H1 (cell line): ENCODE measurements around the gene NTRK2. TPM values are rescaled to one million over a fixed set of nuclear protein-coding genes. Genes with fewer than 3 reads are reported as not detected.

Experiments used
- CTCF ChIA-PET: fragments of 300-600 bp; sonication (Branson Sonifier 250); formaldehyde crosslinking; loops from one replicate; lab custom pipeline; 2021; ENCODE audit not compliant: partially characterized antibody; lab: Charles Lee
- POLR2A ChIA-PET: fragments of 300-600 bp; sonication (Branson Sonifier 250); formaldehyde crosslinking; loops from one replicate; lab custom pipeline; 2021; ENCODE audit warnings: inconsistent platforms; ENCODE audit not compliant: partially characterized antibody; lab: Charles Lee
- DNase-seq, 2 experiments: peaks; one replicate each; pipeline versions ENCODE4 v3.0.0 to v3.0.0-alpha.2; 2010 to 2022; ENCODE audit warnings: low spot score in 2 of 2, low read depth in 1 of 2, mixed read lengths in 1 of 2
- FAIRE-seq: peaks from 2 replicates; lab custom pipeline; 2011; peaks lifted over from hg19 to GRCh38; lab: Jason Lieb, UNC
- H2AFZ ChIP-seq: 2 replicates; pipeline ENCODE4 v1.8.1; 2012; ENCODE audit warnings: low read length, inconsistent platforms
- H2AK5ac ChIP-seq: 2 replicates; pipeline ENCODE4 v1.6.1; 2013; ENCODE audit warnings: low read depth, low read length
- H2BK120ac ChIP-seq: replicated peaks from 2 replicates; pipeline ENCODE3; 2013; ENCODE audit warnings: low read depth, low read length, inconsistent platforms
- H2BK12ac ChIP-seq: 2 replicates; pipeline ENCODE4 v1.6.1; 2013; ENCODE audit warnings: low read depth, low read length
- H2BK15ac ChIP-seq: 2 replicates; pipeline ENCODE4 v1.6.1; 2013; ENCODE audit warnings: low read length
- H2BK20ac ChIP-seq: 2 replicates; pipeline ENCODE4 v1.6.1; 2013; ENCODE audit warnings: low read length
- H2BK5ac ChIP-seq: 2 replicates; pipeline ENCODE4 v1.6.1; 2013; ENCODE audit warnings: low read depth, low read length
- H3K14ac ChIP-seq: 2 replicates; pipeline ENCODE4 v1.6.1; 2013; ENCODE audit warnings: inconsistent platforms; ENCODE audit not compliant: insufficient read length
- H3K18ac ChIP-seq: 2 replicates; pipeline ENCODE4 v1.6.1; 2013; ENCODE audit warnings: low read length; ENCODE audit errors: extremely low read depth
- H3K23ac ChIP-seq: 2 replicates; pipeline ENCODE4 v1.6.1; 2013; ENCODE audit warnings: inconsistent platforms; ENCODE audit not compliant: insufficient read length
- H3K23me2 ChIP-seq: 2 replicates; pipeline ENCODE4 v1.6.1; 2013; ENCODE audit warnings: low read depth, low read length
- H3K27ac ChIP-seq: 2 replicates; pipeline ENCODE4 v1.6.1; 2011; ENCODE audit warnings: low read depth, low read length, inconsistent platforms
- H3K27me3 ChIP-seq, 4 experiments: replicated peaks in 1 of 4; 1 replicate in 1 of 4; 2 replicates in 3 of 4; pipeline versions ENCODE4 v1.6.1 to v1.8.1; 2011 to 2013; ENCODE audit warnings: low read length in 3 of 4, mild to moderate bottlenecking in 3 of 4, inconsistent platforms in 2 of 4, mixed read lengths in 2 of 4, moderate library complexity in 1 of 4; ENCODE audit not compliant: control insufficient read depth in 3 of 4, insufficient read depth in 3 of 4; ENCODE audit errors: extremely low read depth in 1 of 4
- H3K36me3 ChIP-seq, 4 experiments: 2 replicates each; pipeline versions ENCODE4 v1.6.1 to v1.8.1; 2011 to 2013; ENCODE audit warnings: mild to moderate bottlenecking in 4 of 4, low read length in 3 of 4, moderate library complexity in 2 of 4, control low read depth in 1 of 4, inconsistent platforms in 1 of 4; ENCODE audit not compliant: insufficient read depth in 4 of 4, control insufficient read depth in 2 of 4
- H3K4ac ChIP-seq: replicated peaks from 2 replicates; pipeline ENCODE3; 2013; ENCODE audit warnings: low read length, low read depth, mixed read lengths, inconsistent platforms; ENCODE audit not compliant: insufficient read length
- H3K4me1 ChIP-seq, 4 experiments: replicated peaks in 1 of 4; 1 replicate in 1 of 4; 2 replicates in 3 of 4; pipeline versions ENCODE4 v1.6.1 to v1.8.1; 2011 to 2013; ENCODE audit warnings: low read length in 3 of 4, inconsistent platforms in 2 of 4, mixed read lengths in 1 of 4; ENCODE audit not compliant: insufficient read depth in 4 of 4, control insufficient read depth in 3 of 4
- H3K4me2 ChIP-seq, 2 experiments: 2 replicates each; pipeline versions ENCODE4 v1.6.1 to v1.8.1; 2011 to 2013; ENCODE audit warnings: low read depth in 2 of 2, low read length in 2 of 2, control low read depth in 1 of 2, inconsistent platforms in 1 of 2, mild to moderate bottlenecking in 1 of 2; ENCODE audit not compliant: insufficient read depth in 1 of 2
- H3K4me3 ChIP-seq, 4 experiments: fragments of 200-600, 300-600 bp in 1 of 4; sonication (generic), shearing (Covaris generic), sonication (Bioruptor Twin) in 1 of 4; 2 replicates each; pipeline versions ENCODE4 v1.5.1 to v1.8.1; 2011 to 2016; ENCODE audit warnings: low read length in 4 of 4, low read depth in 3 of 4, control low read depth in 2 of 4, inconsistent platforms in 2 of 4, mild to moderate bottlenecking in 2 of 4, mixed read lengths in 1 of 4, moderate library complexity in 1 of 4; ENCODE audit not compliant: insufficient read depth in 2 of 4; ENCODE audit errors: extremely low read depth in 1 of 4
- H3K56ac ChIP-seq: replicated peaks from 2 replicates; pipeline ENCODE3; 2013; ENCODE audit warnings: low read depth, mild to moderate bottlenecking, mixed read lengths, low read length, inconsistent platforms; ENCODE audit not compliant: insufficient read length
- H3K79me1 ChIP-seq: 2 replicates; pipeline ENCODE4 v1.6.1; 2013; ENCODE audit warnings: low read depth, low read length, control low read depth
- H3K79me2 ChIP-seq, 2 experiments: 2 replicates each; pipeline versions ENCODE4 v1.6.1 to v1.8.1; 2012 to 2013; ENCODE audit warnings: low read length in 2 of 2, mild to moderate bottlenecking in 2 of 2, inconsistent platforms in 1 of 2; ENCODE audit not compliant: insufficient read depth in 2 of 2, control insufficient read depth in 1 of 2
- H3K9ac ChIP-seq, 4 experiments: replicated peaks in 1 of 4; 1 replicate in 1 of 4; 2 replicates in 3 of 4; pipeline versions ENCODE4 v1.6.1 to v1.8.1; 2011 to 2013; ENCODE audit warnings: low read depth in 3 of 4, low read length in 3 of 4, control low read depth in 2 of 4, mild to moderate bottlenecking in 2 of 4, moderate library complexity in 2 of 4, inconsistent platforms in 1 of 4; ENCODE audit errors: extremely low read depth in 1 of 4
- H3K9me3 ChIP-seq, 2 experiments: 2 replicates each; pipeline versions ENCODE4 v1.6.1 to v1.8.1; 2012 to 2013; ENCODE audit warnings: mild to moderate bottlenecking in 2 of 2, moderate library complexity in 2 of 2, control low read depth in 1 of 2, inconsistent platforms in 1 of 2, low read depth in 1 of 2, low read length in 1 of 2, mixed read lengths in 1 of 2; ENCODE audit not compliant: insufficient read depth in 2 of 2
- H4K20me1 ChIP-seq, 2 experiments: replicated peaks in 1 of 2; 2 replicates each; pipeline versions ENCODE3 to v1.8.1; 2011 to 2013; ENCODE audit warnings: inconsistent platforms in 2 of 2, low read length in 2 of 2, mild to moderate bottlenecking in 1 of 2; ENCODE audit not compliant: insufficient read depth in 2 of 2, control insufficient read depth in 1 of 2
- H4K5ac ChIP-seq: 2 replicates; pipeline ENCODE4 v1.6.1; 2013; ENCODE audit warnings: low read length, low read depth, mixed read lengths, inconsistent platforms; ENCODE audit not compliant: insufficient read length
- H4K8ac ChIP-seq: 2 replicates; pipeline ENCODE4 v1.8.0; 2013; ENCODE audit warnings: mild to moderate bottlenecking, moderate library complexity, low read length, inconsistent platforms; ENCODE audit not compliant: insufficient read depth; ENCODE audit errors: extremely low read depth
- H4K91ac ChIP-seq: replicated peaks from 2 replicates; pipeline ENCODE3; 2013; ENCODE audit warnings: low read length, mixed read lengths, inconsistent platforms; ENCODE audit not compliant: insufficient read length
- WGBS, 2 experiments: shearing (Covaris generic) in 1 of 2; methylation state at CpG; one replicate each; pipeline versions ENCODE4 v1.1.6 to v1.1.7; 2013 to 2015; ENCODE audit warnings: low lambda C conversion rate in 2 of 2, mixed read lengths in 2 of 2, inconsistent platforms in 1 of 2, low coverage in 1 of 2, missing lambda C conversion rate in 1 of 2; ENCODE audit not compliant: insufficient replicate concordance in 2 of 2, insufficient coverage in 1 of 2, insufficient read length in 1 of 2; ENCODE audit errors: extremely low coverage in 1 of 2, missing lambda C conversion rate in 1 of 2; 5-methylcytosine and 5-hydroxymethylcytosine counted together
- polyA plus RNA-seq, 7 experiments: library from polyadenylated mRNA; depleted of rRNA in 3 of 7; stranded (reverse) in 5 of 7; unstranded in 2 of 7; fragments of >200 nt in 5 of 7; fragments of 200-250 nt in 2 of 7; gene quantifications; 1 replicate in 5 of 7; 2 replicates in 1 of 7; 4 replicates in 1 of 7; pipeline versions ENCODE4 v1.2.1 to v1.2.3, GENCODE V29; 2011 to 2013; ENCODE audit warnings: missing spikeins in 2 of 7, mixed read lengths in 2 of 7
- total RNA-seq: library from RNA; stranded (reverse); fragmentation: NEBNext Ultra II Directional; extraction: Animal tissue kit (Norgen Biotek cat#: 25700); gene quantifications from 2 replicates; pipeline ENCODE4 v1.2.1, GENCODE V29; 2021
- TF ChIP-seq, protein P1 (sequence below): IDR thresholded peaks from 2 replicates; pipeline ENCODE4 v1.6.1; 2011; ENCODE audit warnings: low read length, improper control_type of control experiment

Gene NTRK2
- total and polyA plus RNA-seq, 2 of the 8 experiments (the other 6 are each of a cell fraction or from before 2014, with no cell fraction given): 0.03 to 0.04 TPM

DNA sequence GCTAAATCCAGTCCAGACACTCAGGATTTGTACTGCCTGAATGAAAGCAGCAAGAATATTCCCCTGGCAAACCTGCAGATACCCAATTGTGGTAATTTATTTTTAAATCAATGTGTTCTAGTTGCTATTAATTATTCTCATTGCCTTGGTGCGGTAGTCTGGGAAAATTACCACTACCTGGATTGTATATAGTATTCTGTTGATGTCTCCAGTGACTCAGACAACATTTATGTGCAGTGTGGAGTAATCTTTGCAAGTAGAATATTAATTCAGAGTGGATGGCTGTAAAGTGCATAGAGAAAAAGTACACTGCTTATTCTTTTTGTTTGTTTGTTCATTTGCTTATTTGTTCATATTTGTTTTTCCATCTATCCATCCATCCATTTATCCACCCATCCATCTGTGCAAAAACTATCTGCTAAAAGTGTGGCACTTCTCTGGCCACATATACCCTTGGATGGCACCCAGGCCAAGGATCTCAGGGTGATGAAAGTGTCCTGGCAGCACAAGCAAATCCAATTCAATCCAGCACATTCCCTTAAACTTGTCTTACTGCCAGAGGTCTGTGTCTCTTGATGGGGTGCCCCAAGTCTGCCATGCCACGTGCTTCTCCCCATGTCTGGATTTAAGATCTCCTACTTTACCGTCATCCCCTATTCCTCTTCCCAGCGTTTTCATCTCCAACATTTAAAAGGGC is 41.3 kb downstream of the NTRK2 start:
- no peak for FAIRE-seq
- no peaks in the 10 kb centered on the region for H3K23me2 ChIP-seq
- H3K14ac ChIP-seq: no peak overlapping the region
- H2BK20ac ChIP-seq: 0 out of 2 replicates have a peak overlapping the region, but pooled peaks have one; percentile 57
- TF ChIP-seq, protein P1, sequence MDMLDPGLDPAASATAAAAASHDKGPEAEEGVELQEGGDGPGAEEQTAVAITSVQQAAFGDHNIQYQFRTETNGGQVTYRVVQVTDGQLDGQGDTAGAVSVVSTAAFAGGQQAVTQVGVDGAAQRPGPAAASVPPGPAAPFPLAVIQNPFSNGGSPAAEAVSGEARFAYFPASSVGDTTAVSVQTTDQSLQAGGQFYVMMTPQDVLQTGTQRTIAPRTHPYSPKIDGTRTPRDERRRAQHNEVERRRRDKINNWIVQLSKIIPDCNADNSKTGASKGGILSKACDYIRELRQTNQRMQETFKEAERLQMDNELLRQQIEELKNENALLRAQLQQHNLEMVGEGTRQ: no peak
- TF ChIP-seq, all 59 proteins: peak for 0
- no peak overlapping the region for H3K4me3 ChIP-seq
- H3K4ac ChIP-seq: no peak overlapping the region
- no peak overlapping the region for H2BK12ac ChIP-seq
- ChIA-PET CTCF (interaction anchor here (1.3 to 1.4 kb wide), 2 partner anchors 13 to 16 kb away, joined by 5 to 7 read pairs; no protein-coding TSS in a partner anchor), POLR2A (no interaction called here)
- no peak overlapping the region for H2BK15ac ChIP-seq
- no peaks in the 10 kb centered on the region for H3K27me3 ChIP-seq
- H3K4me1 ChIP-seq: peaks cover 0 to 11% (median 2%) of the 10 kb centered on the region in 4 experiments; a peak in 3 of 7 replicates
- no peak overlapping the region for H4K91ac ChIP-seq
- no peak for DNase-seq
- no peak overlapping the region for H3K56ac ChIP-seq
- no peak overlapping the region for H3K27ac ChIP-seq
- H3K4me2 ChIP-seq: no peak overlapping the region
- no peak overlapping the region for H4K8ac ChIP-seq
- H2BK5ac ChIP-seq: no peak overlapping the region
- H3K23ac ChIP-seq: no peak overlapping the region
- no peak overlapping the region for H3K18ac ChIP-seq
- H2AFZ ChIP-seq: no peak overlapping the region
- no peaks in the 10 kb centered on the region for H3K36me3 ChIP-seq
- no peaks in the 10 kb centered on the region for H3K9me3 ChIP-seq
- H3K79me2 ChIP-seq: no peaks in the 10 kb centered on the region
- WGBS, 2 experiments: 86% methylated on average over 4 of the region's 4 CpGs; no CpG with 5 or more reads in 1 of the 2 experiments
- H3K79me1 ChIP-seq: no peaks in the 10 kb centered on the region
- no peaks in the 10 kb centered on the region for H4K20me1 ChIP-seq
- no peak overlapping the region for H2AK5ac ChIP-seq
- no peak overlapping the region for H3K9ac ChIP-seq
- H4K5ac ChIP-seq: no peak overlapping the region
- no peak overlapping the region for H2BK120ac ChIP-seq
